AG09319 (cell line): ENCODE results near the gene HOXA3.

Experiments
- DNase-seq: peaks from one replicate; pipeline ENCODE4 v3.0.0-alpha.2; 2010; ENCODE audit warnings: low read depth; ENCODE audit errors: extremely low read depth
- TF ChIP-seq, protein P1 (sequence below): IDR thresholded peaks from 2 replicates; pipeline ENCODE4 v1.5.1; 2011; ENCODE audit warnings: low read depth, mild to moderate bottlenecking, inconsistent platforms, low read length, moderate library complexity

Gene HOXA3

DNA sequence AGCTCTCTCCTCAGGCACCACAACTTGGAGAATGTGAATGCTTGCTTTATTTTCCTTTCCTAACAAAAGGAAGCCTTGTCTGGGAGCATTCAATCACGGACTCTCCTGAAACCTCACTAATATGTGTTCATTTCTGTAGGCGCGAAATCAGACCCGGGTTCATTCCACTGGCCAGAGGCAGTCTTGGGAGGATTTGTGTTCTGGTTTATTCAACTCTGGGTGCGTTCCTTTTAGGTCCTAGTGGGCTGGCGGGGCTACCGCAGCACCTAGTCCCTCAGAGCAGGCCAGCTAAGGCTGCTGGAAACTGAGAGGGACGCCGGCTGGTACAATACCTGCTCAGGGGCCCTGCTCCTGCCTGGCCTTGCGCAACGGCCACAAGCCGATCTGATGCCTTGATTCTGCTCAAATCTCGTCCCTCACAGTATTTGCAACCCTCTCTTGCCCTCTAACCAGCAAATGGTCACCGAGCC lies 29.3 kb downstream of the HOXA3 start:
- DNase-seq: no peak
- TF ChIP-seq, protein P1, sequence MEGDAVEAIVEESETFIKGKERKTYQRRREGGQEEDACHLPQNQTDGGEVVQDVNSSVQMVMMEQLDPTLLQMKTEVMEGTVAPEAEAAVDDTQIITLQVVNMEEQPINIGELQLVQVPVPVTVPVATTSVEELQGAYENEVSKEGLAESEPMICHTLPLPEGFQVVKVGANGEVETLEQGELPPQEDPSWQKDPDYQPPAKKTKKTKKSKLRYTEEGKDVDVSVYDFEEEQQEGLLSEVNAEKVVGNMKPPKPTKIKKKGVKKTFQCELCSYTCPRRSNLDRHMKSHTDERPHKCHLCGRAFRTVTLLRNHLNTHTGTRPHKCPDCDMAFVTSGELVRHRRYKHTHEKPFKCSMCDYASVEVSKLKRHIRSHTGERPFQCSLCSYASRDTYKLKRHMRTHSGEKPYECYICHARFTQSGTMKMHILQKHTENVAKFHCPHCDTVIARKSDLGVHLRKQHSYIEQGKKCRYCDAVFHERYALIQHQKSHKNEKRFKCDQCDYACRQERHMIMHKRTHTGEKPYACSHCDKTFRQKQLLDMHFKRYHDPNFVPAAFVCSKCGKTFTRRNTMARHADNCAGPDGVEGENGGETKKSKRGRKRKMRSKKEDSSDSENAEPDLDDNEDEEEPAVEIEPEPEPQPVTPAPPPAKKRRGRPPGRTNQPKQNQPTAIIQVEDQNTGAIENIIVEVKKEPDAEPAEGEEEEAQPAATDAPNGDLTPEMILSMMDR: no peak

DNA sequence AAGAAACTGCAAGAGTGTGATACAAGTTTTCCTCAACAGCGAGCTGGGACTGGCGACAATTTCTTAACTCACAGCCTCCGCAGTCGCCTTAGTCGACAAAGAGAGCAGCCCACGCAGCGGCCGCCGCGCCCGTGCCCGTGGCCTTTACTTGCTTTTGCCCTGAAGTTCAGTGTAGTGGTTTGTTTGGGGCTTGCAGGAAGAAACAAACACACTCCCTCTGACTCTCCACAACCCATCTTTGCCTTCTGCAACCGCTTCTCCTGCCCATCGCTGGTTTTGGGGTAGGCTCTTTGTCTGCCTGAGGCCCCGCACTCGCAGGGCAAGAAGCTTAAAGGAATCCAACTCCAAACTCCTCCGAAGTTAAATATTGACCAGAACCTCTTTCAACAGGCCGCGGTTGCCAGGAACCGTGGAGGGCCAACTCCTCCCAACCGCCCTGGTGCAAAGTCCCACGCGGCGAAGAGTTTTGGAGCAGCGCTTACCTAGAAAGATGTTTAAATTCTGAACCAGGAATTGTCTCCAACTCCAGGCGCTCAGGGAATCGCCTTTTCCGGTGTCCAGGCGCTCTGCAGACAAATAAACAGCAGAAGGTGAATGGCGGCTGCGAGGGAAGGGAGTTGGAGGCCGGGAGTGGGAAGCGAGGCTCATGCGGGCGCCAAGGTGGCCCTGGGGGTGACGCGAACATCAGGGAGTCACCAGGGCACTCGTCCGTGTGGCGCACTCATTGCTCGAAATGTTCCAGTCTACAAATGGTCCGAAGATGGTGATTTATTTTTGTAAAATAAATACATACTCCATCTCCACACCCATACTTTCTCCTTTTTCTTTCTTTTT lies 30.1 kb downstream of the HOXA3 start:
- no peak for DNase-seq
- TF ChIP-seq, protein P1: no peak

DNA sequence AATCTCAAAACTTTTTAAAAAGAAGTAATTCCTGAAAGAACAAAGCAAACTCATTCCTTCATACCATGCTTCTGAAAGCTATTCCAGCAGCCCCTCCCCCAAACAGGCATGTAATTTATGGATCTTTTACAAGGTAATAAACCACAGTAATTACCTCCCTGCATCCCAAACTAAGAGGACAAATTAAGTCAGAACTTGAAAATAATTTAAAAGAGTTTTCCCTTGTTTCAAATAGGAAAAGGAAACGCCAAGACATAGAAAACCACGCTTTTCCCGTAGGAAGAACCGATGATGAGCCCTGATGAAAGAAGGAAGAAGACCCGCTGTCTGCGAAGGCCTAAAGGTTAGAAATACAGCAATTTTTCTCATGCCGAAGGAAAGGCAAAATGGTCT lies 30.7 kb downstream of the HOXA3 start:
- no peak for DNase-seq
- TF ChIP-seq, protein P1: no peak

DNA sequence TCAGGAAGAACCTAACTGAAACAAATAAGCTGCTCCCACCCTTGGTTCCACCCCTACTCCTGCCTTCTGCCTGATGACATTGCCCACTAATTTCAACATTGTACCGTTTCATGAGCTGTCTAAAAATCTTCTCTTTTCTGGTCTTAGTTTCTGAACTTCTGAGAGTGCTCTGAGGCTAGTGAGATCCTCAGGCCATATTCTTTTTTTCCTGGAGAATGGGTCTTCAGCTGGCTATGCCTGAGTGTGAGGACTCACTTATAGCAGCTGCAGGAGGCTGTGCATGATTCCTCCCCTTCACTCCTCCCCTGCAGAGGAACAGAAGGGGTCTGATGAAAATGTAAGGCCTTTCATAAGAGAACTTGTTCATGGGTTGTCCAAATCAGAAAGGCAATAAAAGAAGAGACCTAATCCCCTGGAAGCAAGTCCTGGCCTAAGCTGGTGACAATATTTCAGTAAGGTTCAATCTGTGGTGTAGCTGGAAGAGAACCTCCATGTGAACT lies 32.9 kb downstream of the HOXA3 start:
- no peak for DNase-seq

DNA sequence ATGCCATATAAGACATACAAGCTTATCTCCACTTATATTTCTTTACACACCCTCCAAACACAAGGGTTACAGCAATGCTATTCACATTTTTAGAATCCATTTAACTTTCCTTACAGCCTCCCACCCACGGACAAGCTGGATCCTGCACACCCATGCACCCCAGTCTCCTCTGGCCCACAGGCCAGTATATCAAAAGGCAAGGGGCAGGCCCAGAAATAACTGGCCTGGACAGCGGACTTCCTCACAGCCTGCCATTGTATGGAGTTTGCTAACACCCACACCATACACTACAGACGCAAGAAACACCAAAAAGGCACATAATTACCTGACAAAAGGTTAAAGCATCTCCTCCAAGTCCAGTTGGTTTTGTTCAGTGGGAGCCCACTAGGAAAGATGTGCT lies 33.8 kb downstream of the HOXA3 start:
- no peak for DNase-seq
- TF ChIP-seq, protein P1: no peak

More for the DNA sequence above, 32.9 kb downstream of the HOXA3 start:
- TF ChIP-seq, protein P1: no peak

DNA sequence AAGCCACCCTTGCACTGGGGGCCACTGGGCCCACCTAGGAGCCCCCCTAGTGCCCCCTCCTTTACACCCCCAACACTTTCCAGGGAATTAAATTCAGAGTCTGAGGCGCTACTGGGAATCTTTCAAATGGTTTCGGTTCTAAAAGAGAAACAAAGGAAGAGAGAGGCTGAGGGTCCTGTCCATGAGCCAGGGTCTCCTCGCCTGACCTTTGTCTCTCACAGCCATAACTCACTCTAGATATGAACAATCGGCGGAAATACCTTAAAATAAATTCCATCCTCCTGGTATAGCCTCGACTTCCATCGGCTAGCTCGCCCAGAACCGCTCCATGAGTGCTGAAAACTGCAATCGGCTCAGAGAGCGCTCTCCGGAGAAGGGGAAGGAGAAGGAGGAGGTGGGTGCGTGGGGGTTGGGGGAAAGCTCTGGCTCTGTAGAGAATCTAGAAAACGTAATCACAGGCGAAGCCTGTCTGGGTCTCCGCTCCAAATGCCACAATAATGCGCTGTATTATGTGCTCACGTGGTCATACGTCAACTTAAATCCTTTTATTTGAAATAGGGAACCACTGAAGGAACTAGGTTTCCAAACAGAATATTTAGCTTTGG lies 34.4 kb downstream of the HOXA3 start:
- TF ChIP-seq, protein P1: no peak
- no peak for DNase-seq
